H9 (cell line): ENCODE data around the gene PCDHA1. TPM values are rescaled to one million over a fixed set of nuclear protein-coding genes. Genes with fewer than 3 reads are reported as not detected.
A peak's percentile ranks its signal among the peaks of the same experiment; 100 is the strongest.

ENCODE experiments used
- DNase-seq: peaks from one replicate; pipeline ENCODE4 v3.0.0-alpha.2; 2017
- H2AFZ ChIP-seq: one replicate; pipeline ENCODE4 v1.6.1; 2013; ENCODE audit warnings: mild to moderate bottlenecking, low read length, control low read depth, moderate library complexity
- H2AK5ac ChIP-seq: 2 replicates; pipeline ENCODE4 v1.6.1; 2013; ENCODE audit warnings: low read length, control low read depth, mixed read lengths; ENCODE audit not compliant: insufficient read length
- H2BK120ac ChIP-seq: one replicate; pipeline ENCODE4 v1.6.1; 2013; ENCODE audit warnings: low read depth, mild to moderate bottlenecking, low read length, control low read depth, inconsistent platforms; ENCODE audit not compliant: poor library complexity, severe bottlenecking
- H2BK12ac ChIP-seq: 2 replicates; pipeline ENCODE4 v1.6.1; 2013; ENCODE audit warnings: low read length, control low read depth, mixed read lengths, low read depth; ENCODE audit not compliant: insufficient read length
- H2BK15ac ChIP-seq: 2 replicates; pipeline ENCODE4 v1.6.1; 2013; ENCODE audit warnings: low read depth, low read length, control low read depth
- H2BK20ac ChIP-seq: one replicate; pipeline ENCODE4 v1.6.1; 2013; ENCODE audit warnings: low read depth, mild to moderate bottlenecking, low read length, control low read depth, inconsistent platforms; ENCODE audit not compliant: poor library complexity, severe bottlenecking
- H2BK5ac ChIP-seq: 2 replicates; pipeline ENCODE4 v1.6.1; 2013; ENCODE audit warnings: low read length, control low read depth, mixed read lengths; ENCODE audit not compliant: insufficient read length
- H3K14ac ChIP-seq: 2 replicates; pipeline ENCODE4 v1.6.1; 2013; ENCODE audit warnings: low read length, control low read depth; ENCODE audit not compliant: insufficient read depth
- H3K18ac ChIP-seq: 2 replicates; pipeline ENCODE4 v1.6.1; 2013; ENCODE audit warnings: low read depth, mild to moderate bottlenecking, mixed read lengths, low read length, control low read depth; ENCODE audit not compliant: insufficient read length
- H3K23ac ChIP-seq: 2 replicates; pipeline ENCODE4 v1.6.1; 2013; ENCODE audit warnings: low read length, control low read depth, mixed read lengths, low read depth; ENCODE audit not compliant: insufficient read length
- H3K23me2 ChIP-seq: 2 replicates; pipeline ENCODE4 v1.6.1; 2013; ENCODE audit warnings: low read depth, mild to moderate bottlenecking, mixed read lengths, low read length, control low read depth; ENCODE audit not compliant: insufficient read length, poor library complexity, severe bottlenecking
- H3K27ac ChIP-seq: 2 replicates; pipeline ENCODE4 v1.5.1; 2013; ENCODE audit warnings: low read length, control low read depth, mixed read lengths, low read depth; ENCODE audit not compliant: insufficient read length
- H3K27me3 ChIP-seq: 2 replicates; pipeline ENCODE4 v1.6.1; 2013; ENCODE audit warnings: low read length, control low read depth, inconsistent platforms; ENCODE audit not compliant: insufficient read depth
- H3K4ac ChIP-seq: 2 replicates; pipeline ENCODE4 v1.6.1; 2013; ENCODE audit warnings: low read depth, mild to moderate bottlenecking, control low read depth, inconsistent platforms, low read length, moderate library complexity
- H3K4me1 ChIP-seq: 2 replicates; pipeline ENCODE4 v1.6.1; 2013; ENCODE audit warnings: low read length, control low read depth, inconsistent platforms; ENCODE audit not compliant: insufficient read depth
- H3K4me2 ChIP-seq: 2 replicates; pipeline ENCODE4 v1.6.1; 2013; ENCODE audit warnings: low read length, control low read depth, mixed read lengths; ENCODE audit not compliant: insufficient read length, insufficient read depth
- H3K56ac ChIP-seq: 2 replicates; pipeline ENCODE4 v1.6.1; 2013; ENCODE audit warnings: low read depth, mild to moderate bottlenecking, mixed read lengths, low read length, control low read depth; ENCODE audit not compliant: insufficient read length
- H3K79me1 ChIP-seq: 2 replicates; pipeline ENCODE4 v1.6.1; 2013; ENCODE audit warnings: low read depth, mild to moderate bottlenecking, moderate library complexity, low read length, control low read depth, inconsistent platforms; ENCODE audit not compliant: insufficient read depth, poor library complexity, severe bottlenecking
- H3K79me2 ChIP-seq: 2 replicates; pipeline ENCODE4 v1.6.1; 2013; ENCODE audit warnings: low read length, control low read depth, inconsistent platforms; ENCODE audit not compliant: insufficient read depth
- H3K9ac ChIP-seq: 2 replicates; pipeline ENCODE4 v1.6.1; 2013; ENCODE audit warnings: low read length, control low read depth, mixed read lengths; ENCODE audit not compliant: insufficient read length; ENCODE audit errors: extremely low read depth
- H3K9me3 ChIP-seq: one replicate; pipeline ENCODE4 v1.6.1; 2013; ENCODE audit warnings: low read depth, low read length, inconsistent platforms; ENCODE audit not compliant: control insufficient read depth
- H3T11ph ChIP-seq: one replicate; pipeline ENCODE4 v1.6.1; 2013; ENCODE audit warnings: mild to moderate bottlenecking, low read length, control low read depth, inconsistent platforms
- H4K20me1 ChIP-seq: one replicate; pipeline ENCODE4 v1.6.1; 2013; ENCODE audit not compliant: control insufficient read depth, insufficient read length, insufficient read depth
- H4K5ac ChIP-seq: 2 replicates; pipeline ENCODE4 v1.6.1; 2013; ENCODE audit warnings: low read depth, mild to moderate bottlenecking, mixed read lengths, low read length, control low read depth; ENCODE audit not compliant: insufficient read length
- H4K8ac ChIP-seq: replicated peaks from 2 replicates; pipeline ENCODE4 v1.6.1; 2013; ENCODE audit warnings: low read length, control low read depth, mixed read lengths, low read depth; ENCODE audit not compliant: insufficient read length
- H4K91ac ChIP-seq: 2 replicates; pipeline ENCODE4 v1.6.1; 2013; ENCODE audit warnings: low read depth, mild to moderate bottlenecking, moderate library complexity, mixed read lengths, low read length, control low read depth; ENCODE audit not compliant: insufficient read length
- H3K27ac Mint-ChIP-seq, 3 experiments: 2 replicates in 2 of 3; 3 replicates in 1 of 3; pipeline ENCODE4 v1.8.0; 2020 to 2021; ENCODE audit warnings: mixed read lengths in 3 of 3, mild to moderate bottlenecking in 1 of 3, moderate library complexity in 1 of 3
- H3K27me3 Mint-ChIP-seq: 2 replicates; pipeline ENCODE4 v1.8.0; 2021; ENCODE audit warnings: low read depth, mild to moderate bottlenecking, moderate library complexity, mixed read lengths
- H3K36me3 Mint-ChIP-seq, 3 experiments: 2 replicates in 2 of 3; 3 replicates in 1 of 3; pipeline ENCODE4 v1.8.0; 2020 to 2021; ENCODE audit warnings: low read depth in 3 of 3, mixed read lengths in 3 of 3; ENCODE audit not compliant: insufficient read depth in 1 of 3
- H3K4me1 Mint-ChIP-seq, 2 experiments: 2 replicates each; pipeline ENCODE4 v1.8.0; 2020; ENCODE audit warnings: mixed read lengths in 2 of 2
- H3K4me3 Mint-ChIP-seq, 2 experiments: 2 replicates in 1 of 2; 3 replicates in 1 of 2; pipeline ENCODE4 v1.8.0; 2020 to 2021; ENCODE audit warnings: mild to moderate bottlenecking in 2 of 2, mixed read lengths in 2 of 2, moderate library complexity in 1 of 2
- H3K9me3 Mint-ChIP-seq, 2 experiments: 2 replicates in 1 of 2; 3 replicates in 1 of 2; pipeline ENCODE4 v1.8.0; 2020; ENCODE audit warnings: mild to moderate bottlenecking in 2 of 2, mixed read lengths in 2 of 2, moderate library complexity in 1 of 2
- CTCF ChIP-seq: fragments of 200-600 bp; sonication (generic); conservative IDR thresholded peaks from 3 replicates; pipeline ENCODE4 v1.8.0; 2021; ENCODE audit warnings: antibody characterized with exemption, mild to moderate bottlenecking
- WGBS: extraction: QIAGEN DNeasy Blood & Tissue Kit; methylation state at CpG from one replicate; pipeline ENCODE4 v1.1.7; 2013; ENCODE audit warnings: missing lambda C conversion rate, low lambda C conversion rate, mixed read lengths; ENCODE audit not compliant: insufficient read length; ENCODE audit errors: extremely low coverage; 5-methylcytosine and 5-hydroxymethylcytosine counted together
- total RNA-seq: library from RNA; stranded (reverse); gene quantifications from 2 replicates; pipeline ENCODE4 v1.2.1, GENCODE V29; 2021

The PCDHA1 gene
- total RNA-seq, 1 experiment from 2014 or later, result 0.61 TPM

DNA sequence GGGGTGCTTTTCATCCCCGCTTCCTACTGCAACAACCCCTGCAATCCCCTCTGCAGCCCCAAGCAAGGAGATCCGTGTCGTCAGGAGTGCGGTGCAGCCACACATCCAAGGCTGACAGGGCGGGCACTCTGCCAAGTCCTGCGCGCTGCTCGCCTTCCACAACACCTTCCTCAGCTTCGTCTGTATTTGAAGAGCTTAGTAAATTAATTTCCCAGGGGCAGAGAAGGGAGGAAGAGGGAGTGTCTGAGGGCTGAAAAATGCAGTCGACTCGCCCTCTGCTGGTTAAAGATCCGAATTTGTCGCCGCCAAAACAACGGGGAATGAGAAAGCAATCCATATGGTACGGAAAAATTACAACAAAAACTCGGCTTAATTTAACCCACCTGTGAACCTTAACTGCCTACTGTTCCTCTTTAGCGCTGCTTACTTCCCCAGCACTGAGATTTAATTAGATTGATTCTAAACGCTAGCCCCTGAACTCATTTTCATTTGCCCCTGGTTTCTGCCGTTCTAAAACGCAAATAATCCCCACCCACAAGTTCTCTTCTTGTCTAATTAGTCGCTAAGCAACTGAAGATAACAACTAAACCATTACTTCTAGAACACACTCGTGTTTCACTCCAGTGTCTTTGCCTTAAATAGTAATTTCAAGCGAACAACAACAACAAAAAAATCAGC lies 254.3 kb downstream of the PCDHA1 start:
- peak overlapping the region; percentile 5 for H4K5ac ChIP-seq
- no CpG with 5 or more reads among the region's 24 CpGs for WGBS
- peak; percentile 77 for DNase-seq
- H2AFZ ChIP-seq, result no peak overlapping the region
- no peaks in the 10 kb centered on the region for H3K27me3 ChIP-seq
- no peak overlapping the region for H2AK5ac ChIP-seq
- peaks cover 7% of the 10 kb centered on the region for H3K27me3 Mint-ChIP-seq
- peak overlapping the region; percentile 96 for H3K4me2 ChIP-seq
- no peak overlapping the region; the same call in 1 of the 2 replicates for H3K4ac ChIP-seq
- peak overlapping the region; percentile 55 for H2BK12ac ChIP-seq
- no peaks in the 10 kb centered on the region for H3K36me3 Mint-ChIP-seq
- peak overlapping the region; percentile 74 for H3K14ac ChIP-seq
- H2BK20ac ChIP-seq, result no peak overlapping the region
- no peaks in the 10 kb centered on the region for H3K79me2 ChIP-seq
- H3K23me2 ChIP-seq, result peaks cover 15% of the 10 kb centered on the region
- peaks cover 2% of the 10 kb centered on the region; the same call in 1 of the 2 replicates for H3K4me1 ChIP-seq
- peak overlapping the region; percentile 56 for H2BK5ac ChIP-seq
- no peaks in the 10 kb centered on the region for H3K79me1 ChIP-seq
- no peak overlapping the region for H3K27ac Mint-ChIP-seq
- no peak overlapping the region for H3K4me3 Mint-ChIP-seq
- peak overlapping the region; percentile 15 for H3K56ac ChIP-seq
- H3T11ph ChIP-seq, result peak overlapping the region; percentile 81
- H3K18ac ChIP-seq, result peak overlapping the region; percentile 91
- no peak overlapping the region for H2BK120ac ChIP-seq
- no peak overlapping the region for H4K8ac ChIP-seq
- no peaks in the 10 kb centered on the region for H3K9me3 ChIP-seq
- no peak overlapping the region for H3K23ac ChIP-seq
- H4K20me1 ChIP-seq, result no peaks in the 10 kb centered on the region
- no peak overlapping the region for H4K91ac ChIP-seq
- H3K4me1 Mint-ChIP-seq, result peaks cover 5 to 17% of the 10 kb centered on the region in 2 experiments
- H2BK15ac ChIP-seq, result no peak overlapping the region
- TF ChIP-seq CTCF, result peak; percentile 89
- H3K9me3 Mint-ChIP-seq, result no peaks in the 10 kb centered on the region
- peak overlapping the region; percentile 89 for H3K9ac ChIP-seq
- peak overlapping the region; percentile 86 for H3K27ac ChIP-seq
